ENCODE data around the gene SELENOI.

GRCh38 chr2:26384597-26384996 lies 38.7 kb downstream of the SELENOI start:
- TF ChIP-seq POLR2AphosphoS5 (IDR thresholded peaks at IDR 0.05; ENCODE audit: borderline replicate concordance, low read depth, low read length) (no peak), EZH2 (IDR thresholded peaks at IDR 0.05) (no peak), FOXP2 (optimal IDR thresholded peaks at IDR 0.05; ENCODE audit: control extremely low read depth, extremely low read length, insufficient read depth) (no peak)

All from SK-N-MC (cell line).